Neural progenitor cell (in vitro differentiated cells): Measurements from ENCODE around the gene SEMA6A.

ENCODE experiments used
- CTCF ChIP-seq: fragments of 200-600 bp; sonication (generic); IDR thresholded peaks from 2 replicates; pipeline ENCODE4 v1.5.1; 2017; ENCODE audit warnings: antibody characterized with exemption, mild to moderate bottlenecking
- EZH2 ChIP-seq: fragments of 200-600 bp; sonication (generic); IDR thresholded peaks from 2 replicates; pipeline ENCODE4 v1.6.1; 2017; ENCODE audit warnings: antibody characterized with exemption, mild to moderate bottlenecking, moderate library complexity
- EZH2phosphoT487 ChIP-seq: fragments of 200-600 bp; sonication (generic); IDR thresholded peaks from 2 replicates; pipeline ENCODE4 v1.6.1; 2017; ENCODE audit warnings: antibody characterized with exemption

- no peak for TF ChIP-seq CTCF
- TF ChIP-seq EZH2, result no peak
- TF ChIP-seq EZH2phosphoT487, result no peak
These were observed 67.5 kb downstream of the SEMA6A start for GRCh38 chr5:116507051-116507537.
